GM12873 (cell line): ENCODE measurements around the gene MICA.

Experiments
- CTCF ChIP-seq: IDR thresholded peaks from 2 replicates; pipeline ENCODE4 v1.5.1; 2012; ENCODE audit warnings: low read depth, mild to moderate bottlenecking, moderate library complexity, low read length, control low read depth; ENCODE audit not compliant: insufficient read depth; ENCODE audit errors: missing control alignments

Gene MICA

DNA sequence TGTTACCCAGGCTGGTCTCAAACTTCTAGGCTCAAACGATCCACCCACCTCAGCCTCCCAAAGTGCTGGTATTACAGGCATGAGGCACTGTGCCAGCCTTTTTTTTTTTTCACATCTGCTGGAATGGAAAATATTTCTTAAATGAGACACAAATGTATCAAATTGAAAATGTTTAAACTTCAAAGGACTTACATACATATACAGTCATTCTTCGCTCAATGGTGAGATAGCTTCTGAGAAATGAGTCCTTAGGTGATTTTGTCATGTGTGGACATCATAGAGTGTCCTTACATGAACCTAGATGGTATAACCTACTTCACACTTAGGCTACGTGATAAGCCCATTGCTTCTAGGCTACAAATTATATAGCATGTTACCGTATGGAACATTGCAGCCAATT, 43.1 kb downstream of the MICA start:
- no peak for TF ChIP-seq CTCF

DNA sequence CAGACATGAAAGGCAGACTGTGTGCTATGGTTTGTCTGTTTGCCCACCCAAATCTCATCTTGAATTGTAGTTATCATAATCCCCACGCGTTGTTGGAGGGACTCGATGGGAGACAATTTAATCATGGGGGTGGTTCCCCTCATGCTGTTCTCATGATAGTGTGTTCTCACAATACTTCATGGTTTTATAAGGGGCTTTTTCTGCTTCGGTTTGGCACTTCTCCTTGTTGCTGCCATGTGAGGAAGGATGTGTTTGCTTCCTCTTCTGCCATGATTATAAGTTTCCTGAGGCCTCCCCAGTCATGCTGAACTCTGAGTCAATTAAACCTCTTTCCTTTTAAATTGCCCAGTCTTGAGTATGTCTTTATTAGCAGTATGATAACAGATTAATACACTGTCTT, 47.4 kb downstream of the MICA start:
- TF ChIP-seq CTCF = no peak

- TF ChIP-seq CTCF = no peak
Measured at GRCh38 chr6:31452859-31453258, 49.5 kb downstream of the MICA start.

GRCh38 chr6:31453259-31453658, 49.9 kb downstream of the MICA start:
- TF ChIP-seq CTCF = no peak

DNA sequence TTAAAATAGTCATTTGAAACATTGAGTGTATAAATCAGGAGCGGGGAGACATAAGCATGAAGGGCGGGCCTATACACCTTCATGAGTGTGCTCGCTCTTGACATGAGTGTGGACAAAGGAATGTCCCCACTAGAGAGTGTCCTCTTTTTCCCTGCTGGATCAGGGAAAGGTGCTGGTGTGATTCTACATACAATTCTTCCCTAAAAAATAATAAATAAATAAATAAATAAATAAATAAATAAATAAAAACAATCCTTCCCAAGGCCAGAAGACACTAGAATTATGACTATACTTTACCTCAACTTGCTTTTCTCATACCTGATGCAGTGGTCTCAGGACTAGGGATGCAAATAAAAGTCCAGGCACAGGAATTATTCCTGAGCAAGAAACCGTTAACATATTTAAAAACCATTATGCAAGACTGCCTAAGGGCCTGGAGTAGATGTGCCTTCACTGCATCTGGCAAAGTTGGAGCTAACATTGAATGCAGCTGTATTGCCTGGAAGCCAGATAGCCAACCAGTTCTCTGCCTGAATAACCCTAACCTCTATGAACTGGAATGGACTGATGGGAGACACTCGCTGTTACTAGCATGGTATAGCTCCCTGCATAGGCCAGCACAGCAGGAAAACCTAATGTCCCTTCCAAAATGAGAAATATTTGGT, 57.1 kb downstream of the MICA start:
- no peak for TF ChIP-seq CTCF

DNA sequence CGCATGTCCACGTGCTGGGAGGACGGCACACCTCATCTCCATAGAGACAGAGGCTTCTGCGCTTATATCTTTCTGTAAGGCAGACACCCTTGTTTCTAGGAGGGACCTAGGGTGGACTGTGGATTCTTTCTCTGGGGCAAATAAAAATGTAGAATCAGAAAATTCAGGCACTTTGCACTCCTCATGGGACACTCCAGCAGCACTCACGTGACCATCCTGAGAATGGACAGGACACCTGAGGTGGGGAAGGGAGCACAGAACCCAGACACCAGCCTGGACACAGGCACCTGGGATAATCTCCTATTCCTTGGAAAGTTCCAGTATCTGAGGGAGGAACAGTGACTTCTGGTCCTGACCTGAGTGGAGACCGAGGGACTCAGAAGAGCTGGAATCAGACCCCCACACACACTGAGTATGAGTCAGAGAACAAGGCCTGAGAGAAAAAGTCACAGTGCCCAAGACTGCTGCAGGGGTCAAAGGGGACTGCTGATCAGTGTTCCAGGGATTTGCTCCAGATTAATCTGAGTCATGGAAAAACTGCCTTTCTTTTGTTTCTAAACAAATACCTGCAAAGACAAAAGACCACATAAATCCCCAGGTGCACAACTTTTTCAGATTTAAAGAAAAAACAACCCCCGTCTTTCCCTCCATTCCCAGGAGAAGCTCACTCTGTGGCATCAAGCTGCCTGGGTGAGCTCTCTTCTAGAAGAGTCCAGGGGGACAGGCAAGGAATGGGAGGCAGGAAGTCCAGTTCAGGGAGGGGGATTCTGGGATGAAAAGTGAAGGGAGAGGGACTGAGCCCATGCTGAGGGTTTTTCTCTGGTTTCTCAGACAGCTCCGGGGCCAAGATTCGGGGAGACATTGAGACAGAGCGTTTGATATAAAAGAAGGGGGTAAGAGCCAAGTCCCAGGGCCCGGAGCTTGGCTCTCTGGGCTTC, 58.9 kb downstream of the MICA start:
- TF ChIP-seq CTCF = no peak
